Inflammatory macrophage treated with lipopolysaccharide for 4 hours (primary cell): ENCODE results near the gene LPXN.
"Not testable (repeated sequence)": the region's sequence is repeated elsewhere in the genome, so short reads cannot be mapped to it uniquely, and the experiment has no call there.

Experiments
- DNase-seq: peaks from one replicate; pipeline ENCODE4 v3.0.0-alpha.2; 2020

Gene LPXN

DNA sequence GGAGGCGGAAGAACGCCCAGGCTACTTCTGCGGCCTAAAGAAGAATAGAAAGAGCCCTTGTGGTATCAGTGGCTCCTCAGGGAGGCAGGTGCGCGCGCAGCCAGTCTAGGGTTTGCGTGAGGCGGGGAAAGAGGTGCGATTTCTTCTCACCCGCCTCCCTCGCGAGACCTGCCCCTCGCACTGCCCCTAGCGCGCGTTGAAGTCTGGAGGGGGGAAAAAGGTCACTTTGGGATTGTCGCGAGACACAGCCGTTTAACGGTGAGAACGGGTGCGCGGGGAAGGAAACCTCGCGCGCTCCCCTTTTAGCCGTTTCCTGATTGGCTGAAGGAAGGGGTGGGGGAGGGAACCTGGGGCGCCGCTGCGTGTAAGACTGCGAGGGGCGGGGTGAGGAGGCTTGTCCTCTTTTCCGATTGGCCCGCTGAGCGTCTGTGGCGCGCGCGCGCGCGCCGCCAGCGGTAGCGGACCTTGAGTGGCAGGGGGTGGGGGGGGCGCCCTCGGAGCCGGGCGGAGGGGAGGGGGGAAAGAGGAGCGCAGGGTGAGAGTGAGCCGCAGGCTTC lies 3.1 kb upstream of the LPXN start, which contains the start of gene ZFP91:
Gene ZFP91 (plus strand): TSS at position 429 of the 557 bp plus-strand sequence. CDS start 219 bp downstream, outside the sequence.
- DNase-seq: peak; percentile 98

DNA sequence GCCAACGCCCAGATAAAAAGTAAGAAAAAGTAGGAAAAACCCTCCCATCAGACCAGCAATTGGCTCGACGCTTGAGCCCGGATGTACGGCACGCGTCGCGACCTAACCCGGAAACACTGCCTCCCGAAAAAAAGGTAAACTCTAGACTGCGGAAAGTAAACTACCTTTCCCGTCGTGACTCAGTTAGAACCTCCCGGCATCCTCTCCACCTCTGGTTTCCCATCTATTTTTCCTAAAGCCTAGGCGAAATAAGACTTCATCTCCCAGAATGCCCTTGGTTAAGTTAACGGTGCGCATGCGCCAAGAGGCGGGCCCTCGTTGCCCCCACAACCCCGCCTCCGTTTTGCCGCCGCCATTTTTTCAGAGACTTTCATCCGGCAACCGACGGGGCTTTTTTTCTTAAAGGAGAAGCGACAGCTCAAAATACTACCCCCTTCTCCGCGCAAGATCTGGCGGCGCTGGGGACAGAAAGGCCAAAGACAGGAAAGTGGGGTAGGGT lies 2.5 kb upstream of the LPXN start:
- peak; percentile 94 for DNase-seq

DNA sequence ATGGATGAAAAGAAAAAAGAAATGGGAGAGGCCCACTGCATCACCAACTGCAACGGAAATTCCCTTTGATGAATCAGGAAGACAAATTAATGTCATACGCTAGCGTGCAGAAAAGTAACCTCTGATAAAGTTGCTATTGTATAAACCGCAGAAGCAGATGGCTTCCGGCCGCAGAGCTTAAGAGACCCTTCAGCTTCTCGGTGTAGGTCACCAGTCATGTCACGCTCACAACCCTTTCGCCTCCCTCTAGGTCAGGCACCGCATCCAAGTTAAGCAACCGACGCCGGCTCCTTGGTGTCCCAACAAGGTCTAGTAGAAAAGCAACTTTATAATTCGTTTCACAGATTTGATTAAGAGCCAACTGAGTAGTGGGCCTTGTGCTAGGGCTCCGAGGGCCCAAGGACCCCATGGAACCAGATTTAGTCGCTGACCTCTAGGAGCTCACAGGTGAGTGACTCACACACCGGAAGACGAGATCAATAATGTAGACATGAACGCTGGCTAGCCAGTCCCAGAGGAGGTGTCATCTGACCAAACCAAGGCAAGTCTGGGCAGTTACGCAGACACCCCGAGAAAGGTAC lies 2.0 kb upstream of the LPXN start:
- DNase-seq: peak; percentile 86

DNA sequence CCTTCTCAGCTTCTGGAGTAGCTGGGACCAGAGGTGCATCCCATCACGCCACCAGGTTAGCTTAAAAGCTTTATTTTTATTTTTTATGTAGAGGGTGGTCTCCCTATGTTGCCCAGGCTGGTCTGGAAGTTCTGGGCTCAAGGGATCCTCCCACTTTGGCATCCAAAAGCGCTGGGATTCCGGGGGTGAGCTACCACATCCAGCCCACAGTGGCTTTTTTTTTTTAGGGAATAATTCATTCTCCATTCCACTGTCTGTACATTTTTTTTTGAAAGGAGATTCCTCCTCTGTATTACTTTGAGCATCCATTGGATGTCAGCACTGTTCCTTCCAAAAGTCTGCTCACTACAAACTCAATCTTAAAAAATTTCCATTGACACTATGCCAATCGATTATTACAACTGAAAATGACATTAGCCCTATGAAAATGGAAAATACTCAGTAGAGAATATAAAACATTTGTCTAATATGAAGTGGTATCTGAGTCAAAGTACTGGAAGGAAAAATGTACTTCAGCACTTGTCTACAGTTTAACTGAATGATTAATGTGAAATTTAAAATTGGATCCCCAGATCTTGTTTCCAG lies 1.3 kb upstream of the LPXN start:
- DNase-seq: peak; percentile 42

DNA sequence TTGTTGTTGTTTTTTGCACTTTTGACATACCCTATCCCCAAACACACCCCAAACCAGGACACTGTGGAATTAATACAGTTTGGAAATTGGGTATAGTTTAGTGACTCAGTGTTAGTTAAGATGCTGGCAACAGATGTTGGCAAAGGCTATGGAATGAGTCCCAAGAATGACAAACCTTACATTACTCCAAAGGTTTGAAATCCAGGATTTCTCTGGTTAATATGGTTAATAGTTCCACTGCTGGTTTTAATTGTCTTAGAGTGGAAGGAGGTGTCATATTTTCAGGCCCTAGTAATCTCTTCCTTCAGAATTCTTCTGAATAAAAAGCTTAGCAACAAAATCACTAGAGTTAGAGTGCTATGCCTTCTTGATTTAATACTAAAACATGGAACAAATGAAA lies 775 bp downstream of the LPXN start:
- no peak for DNase-seq

DNA sequence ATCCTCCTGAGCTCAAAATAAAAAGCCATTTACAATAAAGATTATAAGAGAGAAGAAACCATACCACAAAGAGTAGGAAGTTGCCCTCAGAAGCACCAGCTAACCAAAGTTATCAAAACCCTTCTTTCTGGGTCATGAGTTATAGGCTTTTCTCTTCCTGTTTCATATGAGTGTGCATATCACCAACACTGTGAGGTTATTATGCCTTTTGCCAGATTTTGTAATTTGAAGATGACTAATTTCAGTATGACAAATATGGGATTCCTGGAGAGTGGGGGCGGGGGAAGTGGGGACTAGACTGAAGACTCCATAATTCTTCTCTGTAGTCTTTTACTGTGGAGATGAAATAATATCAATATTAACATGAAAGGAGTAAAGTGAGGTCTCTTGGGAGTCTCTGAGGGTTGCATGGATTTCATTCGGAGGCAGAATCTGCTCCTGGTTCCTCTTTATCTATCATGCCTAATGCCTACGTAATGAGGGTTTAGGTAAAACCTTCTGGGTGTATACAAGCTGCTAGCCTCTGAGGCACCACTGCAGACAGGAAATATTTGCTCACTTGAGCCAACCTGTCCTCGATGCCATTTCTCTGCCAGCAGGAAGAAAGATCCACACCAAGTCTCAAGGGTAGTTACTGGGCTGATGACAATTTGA lies 2.1 kb downstream of the LPXN start:
- DNase-seq: peak; percentile 96

DNA sequence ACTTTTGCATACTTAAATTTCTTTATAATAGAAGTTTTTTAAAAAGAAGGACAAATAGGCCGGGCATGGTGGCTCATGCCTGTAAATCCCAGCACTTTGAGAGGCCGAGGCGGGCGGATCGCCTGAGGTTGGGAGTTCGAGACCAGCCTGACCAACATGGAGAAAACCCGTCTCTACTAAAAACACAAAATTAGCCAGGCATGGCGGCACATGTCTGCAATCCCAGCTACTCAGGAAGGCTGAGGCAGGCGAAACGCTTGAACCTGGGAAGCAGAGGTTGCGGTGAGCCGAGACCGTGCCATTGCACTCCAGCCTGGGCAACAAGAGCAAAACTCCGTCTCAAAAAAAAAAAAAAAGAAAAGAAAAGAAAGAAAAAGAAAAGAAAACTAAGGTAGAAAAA lies 2.8 kb downstream of the LPXN start:
- DNase-seq: not testable (repeated sequence)

DNA sequence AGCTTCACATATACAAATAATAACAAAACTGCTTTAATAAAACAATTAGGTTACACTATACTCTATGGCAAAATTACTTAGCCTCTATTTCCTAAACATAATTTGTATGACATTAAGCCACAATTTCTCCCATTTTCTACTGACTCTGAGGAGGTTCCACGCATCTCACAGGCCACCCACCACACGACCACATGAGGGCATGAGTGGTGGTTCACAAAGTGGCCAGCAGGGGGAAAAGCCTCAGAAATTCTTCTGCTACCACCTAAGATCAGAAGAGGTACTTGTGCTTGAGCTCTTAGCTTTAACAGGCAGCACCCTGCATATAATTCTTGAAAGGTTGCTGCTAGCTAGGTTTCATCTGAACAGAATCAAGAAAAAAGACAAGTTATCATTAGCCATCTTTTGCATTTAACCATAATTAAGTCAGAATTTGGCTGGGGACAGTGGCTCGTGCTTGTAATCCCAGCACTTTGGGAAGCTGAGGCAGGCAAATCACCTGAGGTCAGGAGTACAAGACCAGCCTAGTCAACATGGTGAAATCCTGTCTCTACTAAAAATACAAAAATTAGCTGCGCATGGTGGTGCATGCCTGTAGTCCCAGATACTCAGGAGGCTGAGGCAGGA lies 7.7 kb downstream of the LPXN start:
- DNase-seq: peak; percentile 69

DNA sequence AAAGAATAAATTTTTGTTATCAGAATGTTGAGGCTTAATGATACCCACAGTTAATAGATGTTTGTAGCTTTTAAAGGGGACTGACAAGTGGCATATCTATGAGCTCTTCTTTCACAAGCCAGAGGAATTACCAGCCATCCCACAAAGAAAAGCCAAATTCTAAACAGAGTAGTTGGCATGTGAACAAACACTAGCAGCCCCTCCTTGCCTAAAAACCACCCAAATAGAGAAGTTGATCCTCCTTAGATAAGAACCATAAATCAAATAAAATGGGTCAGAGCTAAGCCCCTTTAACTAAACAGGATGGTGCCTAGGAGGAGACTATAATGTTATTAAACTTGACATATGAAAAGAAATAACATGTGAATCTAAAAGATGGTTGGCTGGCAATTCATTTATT lies 11.4 kb downstream of the LPXN start:
- DNase-seq: no peak

DNA sequence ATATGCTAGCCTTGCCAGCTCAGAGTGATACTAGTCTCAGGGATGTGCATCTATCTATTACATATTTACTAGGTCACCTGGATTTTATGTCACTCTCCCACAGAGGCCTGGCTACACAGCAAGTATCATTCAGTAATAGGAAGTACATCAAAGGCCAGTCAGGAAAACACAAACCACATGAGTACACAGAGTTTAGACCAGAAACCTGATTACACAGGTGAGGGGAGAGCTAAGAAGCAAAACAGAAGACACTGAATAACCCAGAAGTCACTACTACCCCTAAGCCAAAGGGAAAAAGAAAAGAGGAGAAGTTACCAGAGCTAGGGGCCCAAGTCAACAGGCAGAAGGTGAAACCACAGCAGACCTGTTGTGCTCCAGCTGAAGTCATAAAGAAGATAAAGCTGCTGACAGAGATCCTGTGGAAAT lies 13.3 kb downstream of the LPXN start:
- DNase-seq: no peak

DNA sequence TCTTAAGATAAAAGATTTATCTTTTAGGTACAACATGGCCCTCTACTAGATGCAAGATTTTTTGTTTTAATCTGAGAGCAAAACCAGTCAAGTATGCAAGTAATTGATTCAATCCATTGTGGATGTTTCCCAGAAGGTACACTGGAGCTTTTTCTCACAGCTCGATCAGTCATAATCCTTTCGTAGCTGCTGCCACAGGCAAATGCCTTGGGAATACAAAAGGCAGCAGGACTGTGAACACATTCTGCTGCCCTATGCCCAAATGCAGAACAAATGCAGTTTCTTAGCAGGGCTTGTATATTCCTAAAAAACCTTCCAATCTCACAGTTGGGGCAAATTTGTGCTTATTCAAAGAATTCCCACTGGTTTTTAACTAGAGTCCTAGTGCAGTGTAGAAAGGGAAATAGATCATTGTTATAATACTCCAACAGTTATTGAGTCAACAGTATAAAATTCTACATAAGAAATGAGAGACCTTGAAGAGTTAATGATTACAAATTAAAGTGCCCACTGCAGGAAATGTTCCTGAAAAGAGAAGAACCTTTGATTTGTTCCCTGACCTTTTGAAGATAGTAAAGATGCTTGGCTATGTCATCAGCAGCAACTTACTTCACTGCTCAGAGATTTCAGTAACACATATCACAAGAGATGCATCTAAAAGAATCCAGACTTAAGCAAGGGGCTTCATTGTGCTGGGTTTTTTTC lies 14.1 kb downstream of the LPXN start:
- DNase-seq: no peak

DNA sequence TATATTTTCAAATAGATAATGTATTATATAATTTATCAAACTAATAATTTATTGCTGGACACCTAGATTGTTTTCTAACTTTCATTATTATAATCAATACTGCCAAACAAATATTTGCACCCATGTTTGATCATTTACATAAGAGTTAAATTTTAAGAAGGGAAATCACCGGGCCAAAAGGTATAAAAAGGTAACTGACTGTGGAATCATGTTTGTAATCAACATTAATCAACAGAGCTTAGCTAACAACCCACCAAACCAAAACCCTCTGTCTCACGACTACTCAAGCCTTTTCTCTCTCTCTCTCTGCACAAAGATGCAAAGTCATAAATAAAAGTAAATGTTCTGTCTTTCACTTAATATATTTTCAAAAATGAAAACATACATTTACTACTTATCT lies 14.8 kb downstream of the LPXN start:
- no peak for DNase-seq

DNA sequence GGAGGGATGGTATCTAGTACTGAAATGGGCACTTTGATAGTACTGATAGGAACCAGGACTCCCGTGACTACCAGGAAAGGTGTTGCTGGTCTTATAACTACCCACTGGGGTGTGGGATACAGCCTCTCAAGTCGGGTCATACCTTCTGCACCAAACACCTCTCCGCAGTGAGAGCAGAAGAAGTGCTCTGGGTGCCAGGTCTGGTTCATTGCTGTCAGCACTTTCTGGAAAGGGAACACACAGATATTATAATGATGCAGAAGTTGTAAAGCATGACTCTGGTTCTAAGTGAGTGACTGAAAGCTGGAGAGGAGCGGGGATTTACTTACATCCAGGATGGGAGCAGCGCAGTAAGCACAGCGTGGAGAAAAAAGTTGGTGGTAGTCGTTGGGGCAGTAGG lies 26.0 kb downstream of the LPXN start:
- no peak for DNase-seq

DNA sequence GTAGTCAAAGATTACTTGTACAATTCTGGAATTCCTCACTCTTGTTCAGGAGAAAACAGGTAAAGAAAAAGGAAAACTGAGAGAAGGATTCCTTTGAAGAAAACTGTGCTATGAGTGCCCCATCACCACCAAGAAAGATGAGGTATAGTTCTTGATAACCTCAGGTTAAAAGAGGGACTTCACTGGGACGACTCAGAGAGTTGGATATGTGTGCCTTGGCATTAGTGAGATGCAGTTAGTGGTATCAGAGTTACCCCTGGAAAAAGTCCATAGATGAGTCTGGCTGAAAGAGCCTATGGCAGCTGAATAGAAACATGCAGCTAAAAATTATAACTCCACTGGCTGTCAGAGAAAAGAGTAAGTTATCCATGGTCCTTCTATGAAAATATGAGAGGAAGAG lies 28.8 kb downstream of the LPXN start:
- DNase-seq: no peak

DNA sequence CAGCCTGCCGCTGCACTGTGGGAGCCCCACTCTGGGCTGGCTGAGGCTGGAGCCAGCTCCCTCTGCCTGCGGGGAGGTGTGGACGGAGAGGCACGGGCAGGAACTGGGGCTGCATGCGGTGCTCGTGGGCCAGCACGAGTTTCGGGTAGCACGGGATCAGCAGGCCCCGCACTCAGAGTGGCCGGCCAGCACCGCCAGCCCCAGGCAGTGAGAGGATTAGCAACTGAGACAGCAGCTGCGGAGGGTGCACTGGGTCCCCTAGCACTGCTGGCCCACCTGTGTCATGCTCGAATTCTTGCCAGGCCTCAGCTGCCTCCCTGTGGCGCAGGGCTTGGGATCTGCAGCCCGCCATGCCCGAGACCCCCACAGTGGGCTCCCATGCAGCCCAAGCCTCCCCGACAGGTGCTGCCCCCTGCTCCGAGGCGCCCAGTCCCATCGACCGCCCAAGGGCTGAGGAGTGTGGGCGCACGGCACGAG lies 43.8 kb downstream of the LPXN start:
- DNase-seq: no peak

DNA sequence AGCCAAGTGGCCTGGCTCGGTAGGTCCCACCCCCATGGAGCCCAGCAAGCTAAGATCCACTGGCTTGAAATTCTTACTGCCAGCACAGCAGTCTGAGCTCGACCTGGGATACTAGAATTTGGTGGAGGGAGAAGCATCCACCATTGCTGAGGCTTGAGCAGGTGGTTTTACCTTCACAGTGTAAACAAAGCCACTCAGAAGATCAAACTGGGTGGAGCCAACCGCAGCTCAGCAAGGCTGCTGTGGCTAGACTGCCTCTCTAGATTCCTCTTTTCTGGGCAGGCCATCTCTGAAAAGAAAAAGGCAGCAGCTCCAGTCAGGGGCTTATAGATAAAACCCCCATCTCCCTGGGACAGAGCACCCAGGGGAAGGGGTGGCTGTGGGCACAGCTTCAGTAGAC lies 45.4 kb downstream of the LPXN start:
- DNase-seq: no peak

DNA sequence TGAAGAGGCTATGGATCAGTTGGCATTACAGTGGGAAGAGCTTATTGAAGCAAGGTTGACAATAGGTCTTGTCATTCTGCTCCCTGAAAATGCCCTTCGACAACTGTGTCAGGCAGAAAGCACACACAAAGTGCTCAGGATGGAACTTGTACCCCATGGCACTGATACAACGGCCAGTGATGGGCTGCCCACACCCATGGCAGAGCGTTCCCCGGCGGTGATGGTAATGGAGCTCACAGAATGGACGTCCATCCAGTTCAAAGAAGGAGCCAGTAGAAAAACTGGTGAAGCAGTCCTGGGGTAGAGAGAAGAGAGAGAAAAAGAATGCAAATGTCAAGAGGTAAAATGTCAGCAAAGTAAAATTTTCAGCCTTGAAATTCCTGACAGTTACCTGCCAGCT lies 48.2 kb downstream of the LPXN start:
- no peak for DNase-seq

DNA sequence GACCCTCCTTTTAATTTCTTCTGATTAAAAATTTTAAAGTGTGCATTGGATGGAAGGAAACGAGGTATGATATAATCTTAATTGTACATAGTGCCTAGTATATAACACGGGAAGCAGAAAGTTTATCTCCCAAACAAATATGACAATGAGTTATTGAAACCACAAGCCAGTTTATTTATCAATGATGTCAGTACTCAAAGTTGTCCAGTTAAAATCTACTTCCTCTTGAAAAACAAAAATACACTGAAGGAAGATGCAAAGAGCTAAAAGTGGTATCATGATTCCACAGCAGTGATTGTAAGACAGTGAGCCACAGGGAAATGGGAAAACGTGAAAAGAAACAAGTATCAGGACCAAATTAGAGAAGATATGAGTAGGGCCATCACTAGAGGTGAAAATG lies 48.9 kb downstream of the LPXN start:
- peak; percentile 41 for DNase-seq

DNA sequence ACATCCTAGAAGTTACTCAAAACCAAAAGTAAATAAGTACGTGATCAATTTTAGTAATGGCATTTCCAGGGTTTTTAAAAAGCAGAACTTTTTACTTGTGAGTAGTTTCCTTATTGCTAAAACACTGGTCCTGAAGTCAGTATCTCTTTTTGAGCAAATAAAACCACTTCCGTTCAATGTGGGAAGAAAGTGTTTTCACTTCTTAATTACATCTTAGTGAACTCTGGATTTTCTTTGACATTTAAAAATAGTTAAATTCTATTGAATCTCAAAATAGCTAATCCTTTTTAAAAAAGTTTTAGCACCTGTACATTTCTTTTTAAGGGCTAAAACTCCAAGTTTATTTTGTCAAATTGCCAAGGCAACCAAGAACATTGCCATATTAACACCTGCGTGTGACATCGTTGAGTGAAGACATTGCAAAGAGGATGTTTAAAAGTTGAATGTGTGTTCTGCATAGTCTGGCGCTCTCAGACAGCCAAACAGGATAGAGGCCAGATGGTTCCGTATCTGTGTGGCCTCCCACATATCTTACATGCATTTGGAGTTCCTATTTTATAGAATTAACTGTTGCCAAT lies 50.5 kb downstream of the LPXN start:
- DNase-seq: peak; percentile 93

DNA sequence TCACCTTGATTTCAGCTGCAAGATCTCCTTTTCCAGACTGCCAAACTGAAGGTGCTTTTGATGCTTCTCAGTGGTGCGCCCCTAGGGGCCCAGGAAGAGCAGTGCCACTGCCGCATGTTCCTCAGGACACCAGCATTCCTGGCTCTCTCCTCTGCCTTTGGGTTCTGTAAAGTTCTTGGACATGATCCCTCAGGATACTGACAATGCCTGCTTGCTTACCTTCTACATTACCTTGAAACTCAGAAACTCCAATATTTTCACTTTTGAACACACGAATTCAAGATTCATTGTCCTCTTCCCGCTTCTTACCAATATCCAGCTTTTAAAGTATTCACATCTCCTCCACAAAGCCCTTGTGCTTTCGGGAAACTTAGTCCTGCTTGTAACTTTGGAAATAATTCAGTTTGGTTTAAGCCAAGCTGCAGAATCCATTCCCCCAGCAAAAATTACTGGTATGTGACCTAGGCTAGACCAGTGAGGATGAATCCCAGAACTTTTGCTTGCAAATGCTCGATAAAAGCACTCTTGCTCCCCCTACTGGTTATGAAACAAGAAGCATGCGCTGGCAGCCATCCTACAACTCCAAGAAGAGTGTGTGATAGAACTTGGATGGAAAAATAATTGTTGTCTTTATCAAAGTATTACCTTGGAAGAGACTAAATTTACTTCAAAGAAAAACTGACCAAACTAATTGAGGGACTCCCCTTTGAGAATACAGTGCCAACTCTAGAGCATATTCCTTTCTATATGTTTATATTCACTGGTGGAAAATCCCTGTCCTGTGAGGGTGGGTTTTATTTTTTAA lies 51.2 kb downstream of the LPXN start:
- DNase-seq: peak; percentile 72

DNA sequence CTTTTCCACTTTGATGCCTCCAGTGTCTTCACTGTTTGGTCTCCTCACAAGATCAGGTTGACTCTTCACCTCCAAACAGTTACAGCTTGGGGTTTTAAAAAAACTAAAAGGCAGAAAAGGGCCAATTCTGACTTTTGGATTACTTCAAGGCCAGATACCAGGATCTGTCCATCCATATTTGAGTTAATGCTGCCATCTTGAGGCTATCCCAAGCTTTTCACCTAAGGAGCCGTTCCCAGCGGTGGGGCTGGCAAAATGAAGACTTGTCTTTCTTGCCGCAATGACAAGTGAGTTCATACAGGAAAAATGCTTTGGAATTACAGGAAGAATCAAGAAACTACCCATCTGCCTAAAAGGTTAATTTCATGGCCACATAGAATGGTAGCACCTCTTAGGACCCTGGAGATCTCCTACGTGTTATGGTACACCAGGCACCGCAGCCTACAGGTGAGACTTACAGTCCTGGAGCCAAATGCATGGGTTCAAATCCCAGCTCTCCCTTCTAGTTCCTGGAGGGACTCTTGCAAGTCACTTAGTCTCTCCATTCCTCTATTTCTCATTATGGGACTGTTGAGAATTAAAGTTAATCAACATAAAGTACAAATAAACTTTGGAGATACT lies 61.8 kb downstream of the LPXN start:
- DNase-seq: peak; percentile 15
